T-helper 17 cell (primary cell): Measurements from ENCODE around the gene NCOR1. TPM values are rescaled to one million over a fixed set of nuclear protein-coding genes. Genes with fewer than 3 reads are reported as not detected.
"Not testable (repeated sequence)": the region's sequence is repeated elsewhere in the genome, so short reads cannot be mapped to it uniquely, and the experiment has no call there.

Source experiments
- ATAC-seq: fragments of 150-1000 bp; cut with Tn5 transposase; 2 replicates; pipeline ENCODE4 v1.10.0; 2021; ENCODE audit warnings: mild to moderate bottlenecking, moderate library complexity
- DNase-seq, 3 donors: peaks; one replicate each; pipeline versions ENCODE4 v3.0.0 to v3.0.0-alpha.2; 2020 to 2021
- H3K9me3 ChIP-seq: one replicate; pipeline ENCODE4 v1.7.0; 2013; ENCODE audit warnings: low read length, mild to moderate bottlenecking; ENCODE audit not compliant: control insufficient read depth, poor library complexity, severe bottlenecking
- H3K27ac Mint-ChIP-seq: one replicate; pipeline ENCODE4 v1.8.0; 2022; ENCODE audit warnings: mild to moderate bottlenecking, moderate library complexity, mixed read lengths
- H3K27me3 Mint-ChIP-seq: one replicate; pipeline ENCODE4 v1.8.0; 2022; ENCODE audit warnings: mixed read lengths
- H3K36me3 Mint-ChIP-seq: one replicate; pipeline ENCODE4 v1.8.0; 2022; ENCODE audit warnings: low read depth, mixed read lengths
- H3K4me1 Mint-ChIP-seq: one replicate; pipeline ENCODE4 v1.8.0; 2022; ENCODE audit warnings: mild to moderate bottlenecking, mixed read lengths
- H3K4me3 Mint-ChIP-seq: one replicate; pipeline ENCODE4 v1.8.0; 2022; ENCODE audit warnings: mild to moderate bottlenecking, moderate library complexity, mixed read lengths
- total RNA-seq, 4 donors: library from RNA in 2 of 4; stranded (reverse) in 2 of 4; gene quantifications; one replicate each; pipeline ENCODE4 v1.2.3 and lab custom pipeline; 2022 to 2026

Gene NCOR1
- total RNA-seq, 2 donors from 2014 or later: 155 to 161 TPM

GRCh38 chr17:16121915-16122314, 93.4 kb downstream of the NCOR1 start:
- no peak overlapping the region for H3K4me3 Mint-ChIP-seq
- no peak for ATAC-seq

DNA sequence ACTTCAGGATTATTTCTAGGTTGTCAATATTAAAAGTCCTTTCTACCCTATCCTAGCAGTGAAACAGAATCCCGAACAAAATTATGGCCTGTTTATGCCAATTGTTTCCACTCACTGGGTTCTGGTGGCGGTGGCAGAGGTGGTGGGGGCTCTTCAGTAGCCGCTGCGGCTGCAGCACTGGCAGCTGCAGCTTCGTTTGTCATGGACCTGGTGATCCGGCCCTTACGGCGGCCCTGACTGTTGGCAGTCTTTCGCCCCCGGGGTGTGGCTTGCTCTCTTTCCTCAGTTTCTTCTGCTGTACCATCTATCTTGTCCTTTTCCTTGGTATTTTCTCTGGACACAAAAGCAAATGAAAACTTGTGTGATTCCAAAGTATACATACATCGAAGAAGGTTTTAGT, 94.4 kb downstream of the NCOR1 start:
- Mint-ChIP-seq H3K27me3 (no peaks in the 10 kb centered on the region), H3K4me3 (no peak overlapping the region), H3K4me1 (peaks cover 14% of the 10 kb centered on the region), H3K27ac (peak overlapping the region; percentile 32), H3K36me3 (peaks cover 26% of the 10 kb centered on the region)
- ATAC-seq (no peak), DNase-seq (no peak)
- H3K9me3 ChIP-seq: no peaks in the 10 kb centered on the region

More at GRCh38 chr17:16121915-16122314, 93.4 kb downstream of the NCOR1 start:
- Mint-ChIP-seq H3K27me3 (no peaks in the 10 kb centered on the region), H3K27ac (peak overlapping the region; percentile 32), H3K36me3 (peaks cover 26% of the 10 kb centered on the region), H3K4me1 (peaks cover 15% of the 10 kb centered on the region)
- no peaks in the 10 kb centered on the region for H3K9me3 ChIP-seq
- DNase-seq: no peak

- Mint-ChIP-seq H3K36me3 (peaks cover 22% of the 10 kb centered on the region), H3K27me3 (no peaks in the 10 kb centered on the region), H3K27ac (no peak overlapping the region), H3K4me3 (no peak overlapping the region), H3K4me1 (peaks cover 4% of the 10 kb centered on the region)
- ATAC-seq: no peak
- DNase-seq: no peak
- H3K9me3 ChIP-seq: no peaks in the 10 kb centered on the region
These were observed 98.2 kb downstream of the NCOR1 start for GRCh38 chr17:16117149-16117548.

DNA sequence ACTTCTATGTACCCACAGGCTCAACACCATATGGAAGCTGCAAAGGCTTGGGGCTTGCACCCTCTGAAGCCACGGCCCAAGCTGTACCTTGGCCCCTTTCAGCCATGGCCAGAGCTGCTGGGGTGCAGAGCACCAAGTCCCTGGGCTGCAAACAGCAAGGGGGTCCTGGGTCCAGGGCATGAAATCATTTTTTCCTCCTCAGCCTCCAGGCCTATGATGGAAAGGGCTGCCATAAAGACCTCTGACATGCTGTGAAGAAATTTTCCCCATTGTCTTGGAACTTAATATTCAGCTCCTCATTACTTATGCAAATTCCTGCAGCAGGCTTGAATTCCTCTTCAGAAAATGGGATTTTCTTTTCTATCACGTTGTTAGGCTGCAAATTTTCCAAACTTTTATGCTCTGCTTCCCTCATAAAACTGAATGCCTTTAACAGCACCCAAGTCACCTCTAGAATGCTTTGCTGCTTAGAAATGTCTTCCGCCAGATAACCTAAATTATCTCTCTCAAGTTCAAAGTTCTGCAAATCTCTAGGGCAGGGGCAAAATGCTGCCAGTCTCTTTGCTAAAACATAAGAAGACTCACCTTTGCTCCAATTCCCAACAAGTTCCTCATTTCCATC, 100.1 kb downstream of the NCOR1 start:
- H3K27ac Mint-ChIP-seq, H3K27me3 Mint-ChIP-seq, DNase-seq, H3K4me3 Mint-ChIP-seq, H3K9me3 ChIP-seq, ATAC-seq, H3K4me1 Mint-ChIP-seq: not testable (repeated sequence)
- peaks cover 20% of the 10 kb centered on the region for H3K36me3 Mint-ChIP-seq

DNA sequence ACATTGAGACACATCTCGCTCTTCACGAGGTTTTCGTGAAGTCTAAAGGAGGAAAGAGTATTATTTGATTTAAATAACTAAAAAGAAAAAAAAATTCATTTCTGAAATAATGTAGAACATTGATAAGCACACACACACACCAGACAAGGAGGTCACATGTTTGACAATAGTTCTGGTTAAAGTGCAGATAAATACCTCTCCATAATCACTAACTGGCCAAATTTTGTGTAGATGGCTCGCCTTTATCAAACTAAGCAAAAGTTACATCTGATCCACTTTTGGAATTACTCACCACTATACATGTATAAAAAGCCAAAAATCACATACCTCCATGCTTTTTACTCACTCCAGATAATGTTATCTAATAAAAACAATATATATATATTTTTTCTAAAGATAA, 106.5 kb downstream of the NCOR1 start:
- H3K4me1 Mint-ChIP-seq: peaks cover 6% of the 10 kb centered on the region
- no peaks in the 10 kb centered on the region for H3K9me3 ChIP-seq
- no peaks in the 10 kb centered on the region for H3K27me3 Mint-ChIP-seq
- DNase-seq: no peak
- no peak for ATAC-seq
- H3K27ac Mint-ChIP-seq: no peak overlapping the region
- H3K4me3 Mint-ChIP-seq: no peak overlapping the region
- peaks cover 7% of the 10 kb centered on the region for H3K36me3 Mint-ChIP-seq

DNA sequence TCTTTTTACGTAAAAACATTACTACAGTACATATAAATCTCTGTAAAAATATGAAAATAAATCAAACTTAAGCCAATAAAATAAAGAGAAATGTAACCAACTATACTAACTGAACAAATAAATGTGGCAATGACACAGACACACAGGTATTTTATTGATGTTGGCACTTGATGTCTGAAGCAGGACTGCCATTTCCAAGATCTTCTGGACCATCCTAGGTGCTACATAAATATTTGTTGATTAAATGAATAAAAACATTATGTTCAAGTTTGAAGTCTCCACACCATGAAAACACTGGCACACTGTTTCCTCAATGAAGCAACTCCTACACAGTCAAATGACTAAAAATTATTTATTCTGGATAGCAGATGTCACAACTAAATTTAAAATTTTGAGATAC, 106.9 kb downstream of the NCOR1 start:
- peaks cover 7% of the 10 kb centered on the region for H3K4me1 Mint-ChIP-seq
- no peak overlapping the region for H3K27ac Mint-ChIP-seq
- no peak for DNase-seq
- H3K36me3 Mint-ChIP-seq: peaks cover 8% of the 10 kb centered on the region
- no peak for ATAC-seq
- no peak overlapping the region for H3K4me3 Mint-ChIP-seq
- H3K9me3 ChIP-seq: no peaks in the 10 kb centered on the region
- H3K27me3 Mint-ChIP-seq: no peaks in the 10 kb centered on the region

DNA sequence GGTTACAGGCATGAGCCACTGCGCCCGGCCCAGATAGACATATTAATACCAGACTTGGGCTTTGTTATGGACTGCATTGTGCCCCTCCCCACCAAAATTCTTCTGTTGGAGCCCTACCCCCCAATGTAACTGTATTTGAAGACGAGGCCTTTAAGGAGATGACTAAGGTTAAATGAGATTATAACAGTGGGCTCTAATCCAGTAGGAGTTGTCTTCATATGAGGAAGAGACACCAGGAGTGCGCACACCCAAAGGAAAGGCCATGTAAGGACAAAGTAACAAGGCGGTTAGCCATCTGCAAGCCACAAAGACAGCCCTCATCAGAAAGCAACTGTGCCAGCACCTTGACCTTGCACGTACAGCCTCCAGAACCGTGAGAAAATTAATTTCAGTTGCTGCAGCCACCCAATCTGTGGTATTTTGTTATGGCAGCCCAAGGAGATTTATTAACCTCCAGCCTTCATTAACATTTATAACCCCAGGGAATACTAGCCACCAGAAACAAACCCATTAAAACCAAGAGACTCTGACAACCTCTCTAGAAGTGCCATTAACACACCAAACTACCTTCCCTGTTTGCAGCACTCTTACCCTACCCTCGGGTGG, 108.1 kb downstream of the NCOR1 start:
- Mint-ChIP-seq H3K27me3 (no peaks in the 10 kb centered on the region), H3K36me3 (peaks cover 12% of the 10 kb centered on the region), H3K4me3 (no peak overlapping the region)

GRCh38 chr17:16106161-16106891, 109.0 kb downstream of the NCOR1 start:
- H3K27me3 Mint-ChIP-seq: no peaks in the 10 kb centered on the region
- H3K4me1 Mint-ChIP-seq: peaks cover 12% of the 10 kb centered on the region
- H3K27ac Mint-ChIP-seq: no peak overlapping the region
- H3K4me3 Mint-ChIP-seq: no peak overlapping the region
- DNase-seq (no peak), ATAC-seq (no peak)
- no peaks in the 10 kb centered on the region for H3K9me3 ChIP-seq
- peaks cover 15% of the 10 kb centered on the region for H3K36me3 Mint-ChIP-seq

More for the DNA sequence above, 108.1 kb downstream of the NCOR1 start:
- Mint-ChIP-seq H3K4me1 (peaks cover 12% of the 10 kb centered on the region), H3K27ac (no peak overlapping the region)
- ATAC-seq: no peak
- DNase-seq: no peak
- H3K9me3 ChIP-seq: no peaks in the 10 kb centered on the region

DNA sequence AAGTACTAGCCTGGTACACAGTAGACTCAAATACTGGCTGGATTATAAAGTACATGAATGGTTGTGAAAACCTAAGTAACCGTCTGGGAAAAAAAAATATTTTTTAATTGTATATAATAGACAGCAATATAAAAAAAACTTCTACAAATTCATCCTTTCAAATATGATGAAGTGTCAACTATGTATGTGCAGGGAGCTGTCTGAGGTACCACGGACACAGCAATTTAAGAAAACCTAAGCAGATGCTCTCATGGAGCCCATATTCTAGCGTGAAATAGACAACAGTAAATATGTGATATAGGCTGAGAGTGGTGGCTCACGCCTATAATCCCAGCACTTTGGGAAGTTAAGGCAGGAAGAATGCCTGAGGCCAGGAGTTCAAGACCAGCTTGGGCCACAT, 111.1 kb downstream of the NCOR1 start:
- Mint-ChIP-seq H3K4me3 (no peak overlapping the region), H3K36me3 (peaks cover 17% of the 10 kb centered on the region), H3K4me1 (peaks cover 12% of the 10 kb centered on the region), H3K27ac (peak overlapping the region; percentile 46), H3K27me3 (no peaks in the 10 kb centered on the region)
- no peaks in the 10 kb centered on the region for H3K9me3 ChIP-seq
- no peak for DNase-seq
- no peak for ATAC-seq

GRCh38 chr17:16101440-16101839, 113.9 kb downstream of the NCOR1 start:
- H3K9me3 ChIP-seq: no peaks in the 10 kb centered on the region
- peaks cover 15% of the 10 kb centered on the region for H3K4me1 Mint-ChIP-seq
- no peaks in the 10 kb centered on the region for H3K27me3 Mint-ChIP-seq
- H3K27ac Mint-ChIP-seq: no peak overlapping the region
- H3K36me3 Mint-ChIP-seq: peaks cover 21% of the 10 kb centered on the region
- no peak overlapping the region for H3K4me3 Mint-ChIP-seq
- ATAC-seq: no peak
- no peak for DNase-seq

DNA sequence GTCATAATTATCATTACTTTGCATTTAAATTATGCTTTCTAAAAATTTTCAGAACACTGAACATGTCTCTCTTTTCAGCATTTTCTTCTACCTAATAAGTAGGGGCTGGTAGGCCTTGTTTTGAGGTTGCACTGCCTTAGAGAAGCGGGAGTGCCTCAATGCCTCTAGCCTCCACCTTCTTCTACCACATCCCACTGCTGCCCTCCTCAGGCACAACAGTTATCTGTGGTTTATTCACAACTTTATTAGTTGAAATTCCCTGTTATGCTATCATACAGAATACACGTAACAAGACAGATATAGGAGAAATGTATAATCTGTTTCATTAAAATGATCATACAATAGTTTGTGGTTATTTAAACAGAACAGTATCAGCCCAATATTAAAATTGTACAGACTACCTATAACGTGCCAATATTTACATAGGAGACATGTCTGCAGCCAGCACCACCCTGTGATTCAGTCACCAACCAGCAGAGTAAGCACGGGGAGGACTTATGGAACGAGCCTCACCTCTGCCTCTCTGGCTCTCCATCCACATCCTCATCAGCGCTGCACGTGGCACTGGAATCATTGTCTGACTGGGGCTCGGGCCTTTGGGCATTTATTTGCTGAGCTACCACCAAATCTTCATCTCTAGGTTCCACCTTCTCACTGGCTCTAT, 114.5 kb downstream of the NCOR1 start:
- no peaks in the 10 kb centered on the region for H3K9me3 ChIP-seq
- H3K4me1 Mint-ChIP-seq: peaks cover 15% of the 10 kb centered on the region
- no peaks in the 10 kb centered on the region for H3K27me3 Mint-ChIP-seq
- no peak overlapping the region for H3K27ac Mint-ChIP-seq
- no peak overlapping the region for H3K4me3 Mint-ChIP-seq
- peaks cover 21% of the 10 kb centered on the region for H3K36me3 Mint-ChIP-seq
- no peak for DNase-seq
- no peak for ATAC-seq

DNA sequence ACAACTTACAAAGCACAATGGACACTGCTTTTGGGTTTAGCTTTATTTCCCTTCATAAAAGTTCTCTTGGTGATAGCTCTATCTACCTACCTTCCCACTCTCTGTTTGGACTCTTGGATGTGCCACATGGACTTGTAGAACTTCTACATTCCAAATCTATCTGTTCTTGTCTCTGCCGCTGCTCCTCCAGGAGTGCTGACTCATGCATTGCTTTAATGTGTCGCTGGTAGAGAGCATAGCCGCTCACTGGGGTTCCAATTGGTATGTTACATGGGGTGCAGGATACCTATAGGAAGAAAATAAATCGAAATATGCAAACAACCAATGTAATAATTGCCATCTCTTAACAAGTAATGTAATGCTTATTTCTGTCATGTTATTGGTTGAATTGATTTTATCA, 123.6 kb downstream of the NCOR1 start:
- DNase-seq: no peak
- no peaks in the 10 kb centered on the region for H3K9me3 ChIP-seq
- Mint-ChIP-seq H3K4me3 (no peak overlapping the region), H3K27me3 (no peaks in the 10 kb centered on the region), H3K27ac (no peak overlapping the region), H3K4me1 (peaks cover 6% of the 10 kb centered on the region), H3K36me3 (peaks cover 8% of the 10 kb centered on the region)
- ATAC-seq: no peak

DNA sequence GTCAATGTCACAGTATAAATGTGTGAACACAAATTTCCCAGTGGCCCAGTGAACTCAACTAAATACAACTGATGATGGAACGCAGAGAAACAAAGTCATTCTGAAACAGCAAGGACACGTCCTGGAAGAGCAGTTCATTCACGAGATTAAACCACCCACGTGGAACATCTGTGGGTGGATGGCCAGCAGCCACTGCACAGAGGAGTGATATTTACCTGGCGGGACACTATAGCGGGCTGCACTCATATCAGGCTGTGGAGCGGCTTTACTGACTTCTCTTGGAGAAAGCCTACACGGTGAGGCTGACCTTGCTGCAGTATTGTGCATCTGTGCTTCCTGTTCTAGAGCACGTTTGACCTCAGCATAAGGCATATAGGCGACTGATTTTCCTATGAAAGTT, 128.4 kb downstream of the NCOR1 start:
- no peaks in the 10 kb centered on the region for H3K9me3 ChIP-seq
- no peaks in the 10 kb centered on the region for H3K27me3 Mint-ChIP-seq
- DNase-seq (no peak), ATAC-seq (peak; percentile 57)
- H3K4me3 Mint-ChIP-seq: peak overlapping the region; percentile 79
- H3K27ac Mint-ChIP-seq: peak overlapping the region; percentile 89
- peaks cover 7% of the 10 kb centered on the region for H3K36me3 Mint-ChIP-seq
- peaks cover 21% of the 10 kb centered on the region for H3K4me1 Mint-ChIP-seq
